ENCODE measurements around the gene EHD2. TPM values are rescaled to one million over a fixed set of nuclear protein-coding genes. Genes with fewer than 3 reads are reported as not detected.

The EHD2 gene
- total and polyA plus RNA-seq, 2 experiments from 2014 or later, result 163 to 498 TPM

DNA sequence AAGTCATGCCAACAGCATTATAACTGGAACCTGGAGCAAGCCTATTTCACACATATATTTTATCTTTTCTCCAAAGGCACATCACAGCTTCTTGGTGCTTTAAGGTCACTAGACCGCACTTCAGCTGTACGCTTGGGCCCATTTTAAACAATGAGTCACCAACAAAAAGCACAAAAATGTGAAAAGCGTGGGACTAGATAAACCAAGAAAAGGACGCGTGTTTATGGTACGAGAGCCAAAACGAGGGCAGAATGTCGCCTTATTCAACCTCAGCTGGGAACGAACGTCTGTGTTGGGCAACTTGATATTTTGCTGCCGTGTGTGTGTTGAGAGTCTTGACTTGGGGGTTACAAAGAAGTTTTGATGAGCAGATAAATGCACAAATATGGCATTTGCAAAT lies 9.2 kb upstream of the EHD2 start:
- in situ Hi-C loops (cut with MboI), result loop anchor here (10.0 kb wide), 1 partner anchor 409 kb away; no protein-coding TSS in a partner anchor
- H3F3A ChIP-seq (ENCODE audit: insufficient read depth), result 0 out of 2 replicates have a peak, but pooled peaks cover 9% of the 10 kb centered on the region
- H4K20me1 ChIP-seq (ENCODE audit: insufficient read depth), result no peaks in the 10 kb centered on the region
- H3K4me2 ChIP-seq (ENCODE audit: unreplicated experiment), result no peak overlapping the region
- no peak overlapping the region for H3K27ac ChIP-seq
- TF ChIP-seq EZH2 (IDR thresholded peaks at IDR 0.05; ENCODE audit: insufficient read depth, poor library complexity, severe bottlenecking) (no peak), EZH2phosphoT487 (IDR thresholded peaks at IDR 0.05; ENCODE audit: insufficient read depth, low read depth) (no peak)
- DNase-seq, result no peak
- no peak overlapping the region for H3K9ac ChIP-seq
- no peaks in the 10 kb centered on the region for H3K27me3 ChIP-seq (replicated peaks; ENCODE audit: insufficient read depth)
- peaks cover 16% of the 10 kb centered on the region; the same call in 1 of the 2 replicates for H3K36me3 ChIP-seq (ENCODE audit: low read depth)
- H3K9me2 ChIP-seq (ENCODE audit: insufficient read depth), result no peaks in the 10 kb centered on the region
- H3K4me3 ChIP-seq, result no peak overlapping the region
- no peaks in the 10 kb centered on the region for H3K9me3 ChIP-seq (ENCODE audit: low read depth)
- H2AFZ ChIP-seq, result no peak overlapping the region
- 85 to 89% methylated on average over 11 of the region's 11 CpGs for WGBS, 2 experiments (ENCODE audit: low coverage in 1 of 2, low lambda C conversion rate in 2 of 2, missing lambda C conversion rate in 2 of 2)
- H3K4me1 ChIP-seq (ENCODE audit: insufficient read depth), result no peaks in the 10 kb centered on the region
- H3K79me2 ChIP-seq (ENCODE audit: insufficient read depth), result no peaks in the 10 kb centered on the region

GRCh38 chr19:47704656-47705055 lies 8.6 kb upstream of the EHD2 start:
- in situ Hi-C loops (cut with MboI), result loop anchor here (5.0 to 10.0 kb wide), 2 partner anchors 267 to 410 kb away; no protein-coding TSS in a partner anchor
- H4K20me1 ChIP-seq (ENCODE audit: insufficient read depth), result no peaks in the 10 kb centered on the region
- H3K4me3 ChIP-seq, result no peak overlapping the region
- H3K27ac ChIP-seq, result no peak overlapping the region
- no peaks in the 10 kb centered on the region for H3K79me2 ChIP-seq (ENCODE audit: insufficient read depth)
- TF ChIP-seq EZH2phosphoT487 (IDR thresholded peaks at IDR 0.05; ENCODE audit: insufficient read depth, low read depth), result no peak
- no peak for TF ChIP-seq EZH2 (IDR thresholded peaks at IDR 0.05; ENCODE audit: insufficient read depth, poor library complexity, severe bottlenecking)
- no peak overlapping the region for H3K9ac ChIP-seq
- H3K27me3 ChIP-seq (replicated peaks; ENCODE audit: insufficient read depth), result no peaks in the 10 kb centered on the region
- H3K4me2 ChIP-seq (ENCODE audit: unreplicated experiment), result no peak overlapping the region
- H3K4me1 ChIP-seq (ENCODE audit: insufficient read depth), result no peaks in the 10 kb centered on the region
- no peak overlapping the region for H2AFZ ChIP-seq
- H3K9me2 ChIP-seq (ENCODE audit: insufficient read depth), result no peaks in the 10 kb centered on the region
- no peak for DNase-seq
- H3F3A ChIP-seq (ENCODE audit: insufficient read depth), result 0 out of 2 replicates have a peak, but pooled peaks cover 9% of the 10 kb centered on the region
- peaks cover 15% of the 10 kb centered on the region; the same call in 1 of the 2 replicates for H3K36me3 ChIP-seq (ENCODE audit: low read depth)
- H3K9me3 ChIP-seq (ENCODE audit: low read depth), result no peaks in the 10 kb centered on the region
- WGBS, 2 experiments (ENCODE audit: low coverage in 1 of 2, low lambda C conversion rate in 2 of 2, missing lambda C conversion rate in 2 of 2), result 98 to 100% methylated on average over 3 of the region's 3 CpGs

DNA sequence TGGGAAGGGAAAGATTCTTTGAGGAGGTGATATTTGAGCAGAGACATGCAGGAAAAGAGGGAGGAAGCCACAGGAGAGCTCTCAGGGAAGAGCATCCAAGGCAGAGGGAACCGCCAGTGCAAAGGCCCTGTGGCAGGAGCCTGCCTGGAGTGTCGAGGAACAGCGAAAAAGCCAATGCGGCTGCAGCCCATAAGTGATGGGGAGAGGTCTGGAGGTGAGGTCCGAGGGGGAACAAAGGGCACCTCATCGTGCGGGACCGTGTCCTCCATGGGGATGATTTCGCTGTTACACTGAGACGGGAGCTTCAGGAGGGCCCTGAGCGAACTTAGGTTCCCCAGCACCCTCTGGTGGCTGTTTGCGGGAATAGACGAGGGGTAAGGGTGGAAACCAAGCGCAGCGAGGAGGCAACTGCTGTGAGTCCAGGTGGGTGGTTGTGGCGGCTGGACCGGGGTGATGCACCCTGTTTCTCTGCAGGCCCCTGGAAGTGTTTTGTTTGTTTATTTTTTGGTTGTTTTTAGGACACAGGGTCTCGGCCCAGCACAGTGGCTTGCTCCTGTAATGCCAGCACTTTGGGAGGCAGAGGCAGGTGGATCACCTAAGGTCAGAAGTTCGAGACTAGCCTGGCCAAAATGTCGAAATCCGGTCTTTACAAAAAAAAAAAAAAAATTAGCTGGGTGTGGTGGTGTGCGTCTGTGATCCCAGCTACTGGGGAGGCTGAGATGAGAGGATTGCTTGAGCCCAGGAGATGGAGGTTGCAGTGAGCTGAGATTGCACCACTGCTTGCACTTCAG lies 5.9 kb upstream of the EHD2 start:
- TF ChIP-seq EZH2phosphoT487 (IDR thresholded peaks at IDR 0.05; ENCODE audit: insufficient read depth, low read depth) (no peak), EZH2 (IDR thresholded peaks at IDR 0.05; ENCODE audit: insufficient read depth, poor library complexity, severe bottlenecking) (no peak)
- H3K79me2 ChIP-seq (ENCODE audit: insufficient read depth), result no peaks in the 10 kb centered on the region
- no peak overlapping the region for H3K4me2 ChIP-seq (ENCODE audit: unreplicated experiment)
- no peak overlapping the region for H3K9ac ChIP-seq
- H3F3A ChIP-seq (ENCODE audit: insufficient read depth), result 0 out of 2 replicates have a peak, but pooled peaks cover 9% of the 10 kb centered on the region
- H3K9me2 ChIP-seq (ENCODE audit: insufficient read depth), result no peaks in the 10 kb centered on the region
- H3K27me3 ChIP-seq (replicated peaks; ENCODE audit: insufficient read depth), result no peaks in the 10 kb centered on the region
- H3K36me3 ChIP-seq (ENCODE audit: low read depth), result 0 out of 2 replicates have a peak, but pooled peaks cover 4% of the 10 kb centered on the region
- DNase-seq, result peak; percentile 86
- H3K4me3 ChIP-seq, result no peak overlapping the region
- no peaks in the 10 kb centered on the region for H4K20me1 ChIP-seq (ENCODE audit: insufficient read depth)
- H2AFZ ChIP-seq, result no peak overlapping the region; the same call in 1 of the 2 replicates
- H3K27ac ChIP-seq, result no peak overlapping the region
- no peaks in the 10 kb centered on the region for H3K9me3 ChIP-seq (ENCODE audit: low read depth)
- H3K4me1 ChIP-seq (ENCODE audit: insufficient read depth), result no peaks in the 10 kb centered on the region
- 13 to 20% methylated on average over 22 of the region's 22 CpGs for WGBS, 2 experiments (ENCODE audit: low coverage in 1 of 2, low lambda C conversion rate in 2 of 2, missing lambda C conversion rate in 2 of 2)
- in situ Hi-C loops (cut with MboI), result loop anchor here (5.0 to 10.0 kb wide), 2 partner anchors 270 to 413 kb away; no protein-coding TSS in a partner anchor

- Histone ChIP-seq H3K27ac (no peak overlapping the region), H3K9me3 (ENCODE audit: low read depth) (no peaks in the 10 kb centered on the region), H3F3A (ENCODE audit: insufficient read depth) (0 out of 2 replicates have a peak, but pooled peaks cover 2% of the 10 kb centered on the region), H3K4me2 (ENCODE audit: unreplicated experiment) (no peak overlapping the region), H4K20me1 (ENCODE audit: insufficient read depth) (no peaks in the 10 kb centered on the region), H3K36me3 (ENCODE audit: low read depth) (peaks cover 2% of the 10 kb centered on the region; the same call in 1 of the 2 replicates), H3K4me1 (ENCODE audit: insufficient read depth) (peaks cover 7% of the 10 kb centered on the region; the same call in 1 of the 2 replicates), H3K9ac (no peak overlapping the region), H3K79me2 (ENCODE audit: insufficient read depth) (peaks cover 39% of the 10 kb centered on the region), H3K4me3 (no peak overlapping the region), H2AFZ (no peak overlapping the region), H3K27me3 (replicated peaks; ENCODE audit: insufficient read depth) (no peaks in the 10 kb centered on the region), H3K9me2 (ENCODE audit: insufficient read depth) (no peaks in the 10 kb centered on the region)
- 67 to 71% methylated on average over 8 of the region's 8 CpGs for whole genome bisulfite sequencing, 2 experiments (ENCODE audit: low coverage in 1 of 2, low lambda C conversion rate in 2 of 2, missing lambda C conversion rate in 2 of 2)
- no peak for TF ChIP-seq EZH2 (IDR thresholded peaks at IDR 0.05; ENCODE audit: insufficient read depth, poor library complexity, severe bottlenecking)
- no peak for TF ChIP-seq EZH2phosphoT487 (IDR thresholded peaks at IDR 0.05; ENCODE audit: insufficient read depth, low read depth)
- in situ Hi-C loops (cut with MboI), result loop anchor here (5.0 kb wide), 1 partner anchor 71 kb away; no protein-coding TSS in a partner anchor
- no peak for DNase-seq
Measured at GRCh38 chr19:47711652-47712242, 1.5 kb upstream of the EHD2 start.
